SHP77 (cell line): Measurements from ENCODE around the gene EIF4EBP3.

Experiments
- DNase-seq, 2 experiments: peaks; one replicate each; lab custom pipeline; 2025; lab: John Stamatoyannopoulos, UW

The EIF4EBP3 gene

GRCh38 chr5:140557136-140557805 is 9.8 kb downstream of the EIF4EBP3 start, which contains the start of gene SRA1:
SRA1 (minus strand) TSS chr5:140557473; CDS start chr5:140557452, 21 bp downstream.
- DNase-seq, result peak; percentile 95 to 97

- no peak for DNase-seq
These were observed 10.5 kb downstream of the EIF4EBP3 start for GRCh38 chr5:140557965-140558364.

GRCh38 chr5:140558542-140558941 is 11.1 kb downstream of the EIF4EBP3 start:
- DNase-seq, result no peak

- no peak for DNase-seq
These were observed 12.8 kb downstream of the EIF4EBP3 start for GRCh38 chr5:140560227-140560626.

GRCh38 chr5:140561753-140562523 is 14.5 kb downstream of the EIF4EBP3 start:
- DNase-seq, result no peak

- peak in 1 of 2 experiments; percentile 43 for DNase-seq
These were observed 16.1 kb downstream of the EIF4EBP3 start for GRCh38 chr5:140563596-140563995.

GRCh38 chr5:140564196-140565023 is 16.9 kb downstream of the EIF4EBP3 start, which contains the start of the genes APBB3 and SLC35A4:
APBB3 (minus strand) TSS chr5:140564598; CDS start chr5:140564245, 353 bp downstream.
SLC35A4 (plus strand) TSS chr5:140564828; CDS start chr5:140567170, 2,342 bp downstream.
- peak; percentile 98 to 99 for DNase-seq

GRCh38 chr5:140565024-140565779 is 17.7 kb downstream of the EIF4EBP3 start:
- DNase-seq, result no peak

- no peak for DNase-seq
These were observed 18.3 kb downstream of the EIF4EBP3 start for GRCh38 chr5:140565780-140566095.

GRCh38 chr5:140566665-140567064 is 19.2 kb downstream of the EIF4EBP3 start:
- DNase-seq, result no peak

GRCh38 chr5:140567136-140567818 is 19.8 kb downstream of the EIF4EBP3 start:
- no peak for DNase-seq

- no peak for DNase-seq
These were observed 20.4 kb downstream of the EIF4EBP3 start for GRCh38 chr5:140567871-140568270.

GRCh38 chr5:140568443-140569063 is 21.1 kb downstream of the EIF4EBP3 start:
- DNase-seq, result no peak

- DNase-seq, result no peak
These were observed 21.7 kb downstream of the EIF4EBP3 start for GRCh38 chr5:140569197-140569596.

GRCh38 chr5:140570058-140570457 is 22.6 kb downstream of the EIF4EBP3 start:
- DNase-seq, result no peak

- DNase-seq, result no peak
These were observed 23.0 kb downstream of the EIF4EBP3 start for GRCh38 chr5:140570488-140570887.

- no peak for DNase-seq
These were observed 23.6 kb downstream of the EIF4EBP3 start for GRCh38 chr5:140571105-140571504.

GRCh38 chr5:140573683-140574082 is 26.2 kb downstream of the EIF4EBP3 start:
- no peak for DNase-seq

- no peak for DNase-seq
These were observed 26.7 kb downstream of the EIF4EBP3 start for GRCh38 chr5:140574165-140574564.

GRCh38 chr5:140575309-140575708 is 27.8 kb downstream of the EIF4EBP3 start:
- peak; percentile 40 to 51 for DNase-seq
